Measurements from ENCODE around the gene DMRT2. TPM values are rescaled to one million over a fixed set of nuclear protein-coding genes. Genes with fewer than 3 reads are reported as not detected.
A peak's percentile ranks its signal among the peaks of the same experiment; 100 is the strongest.

The DMRT2 gene
- total RNA-seq = 1 to 10 TPM in 1 of 4 donors, under 1 TPM in 2, not detected in 1; 0.58 to 1.6 (median 0.62) TPM

GRCh38 chr9:1050125-1050895 is at the start of gene DMRT2:
DMRT2 (plus strand) TSS chr9:1050357; CDS start chr9:1051614, 1,257 bp downstream.
- Histone ChIP-seq H3K4me3 (peak within 1 kb of the TSS in 1 of 2 donors; percentile 31), H3K36me3 (no peaks in the 10 kb centered on the region), H3K4me1 (peaks cover 0 to 79% (median 33%) of the 10 kb centered on the region in 3 donors), H3K9me3 (no peaks in the 10 kb centered on the region), H3K27me3 (peaks cover 100% of the 10 kb centered on the region), H3K27ac (peak within 1 kb of the TSS in 1 of 4 donors; percentile 35)
- WGBS, 2 donors (ENCODE audit: low coverage in 1 of 2) = 0% methylated on average over 3 of the region's 48 CpGs; no CpG with 5 or more reads in 1 of the 2 donors
- TF ChIP-seq EP300 (IDR thresholded peaks at IDR 0.05) (no peak), POLR2A (IDR thresholded peaks at IDR 0.05) (no peak), POLR2AphosphoS5 (IDR thresholded peaks at IDR 0.05) (no peak), CTCF (IDR thresholded peaks at IDR 0.05) (no peak)
- ATAC-seq = peak; percentile 90

- H3K4me1 ChIP-seq = peaks cover 0 to 13% (median 0%) of the 10 kb centered on the region in 3 donors
- no peak overlapping the region for H3K27ac ChIP-seq
- H3K36me3 ChIP-seq = no peaks in the 10 kb centered on the region
- H3K27me3 ChIP-seq = peaks cover 33% of the 10 kb centered on the region
- H3K4me3 ChIP-seq = no peak overlapping the region
- 80 to 90% methylated on average over 2 to 4 of the region's 4 CpGs for WGBS, 2 donors (ENCODE audit: low coverage in 1 of 2)
- peaks cover 0 to 4% (median 0%) of the 10 kb centered on the region in 3 donors for H3K9me3 ChIP-seq
- TF ChIP-seq EP300 (IDR thresholded peaks at IDR 0.05) = no peak
- TF ChIP-seq CTCF (IDR thresholded peaks at IDR 0.05) = no peak
- TF ChIP-seq POLR2AphosphoS5 (IDR thresholded peaks at IDR 0.05) = no peak
- no peak for TF ChIP-seq POLR2A (IDR thresholded peaks at IDR 0.05)
- no peak for ATAC-seq
Measured at GRCh38 chr9:1001838-1002237, 48.3 kb upstream of the DMRT2 start.

DNA sequence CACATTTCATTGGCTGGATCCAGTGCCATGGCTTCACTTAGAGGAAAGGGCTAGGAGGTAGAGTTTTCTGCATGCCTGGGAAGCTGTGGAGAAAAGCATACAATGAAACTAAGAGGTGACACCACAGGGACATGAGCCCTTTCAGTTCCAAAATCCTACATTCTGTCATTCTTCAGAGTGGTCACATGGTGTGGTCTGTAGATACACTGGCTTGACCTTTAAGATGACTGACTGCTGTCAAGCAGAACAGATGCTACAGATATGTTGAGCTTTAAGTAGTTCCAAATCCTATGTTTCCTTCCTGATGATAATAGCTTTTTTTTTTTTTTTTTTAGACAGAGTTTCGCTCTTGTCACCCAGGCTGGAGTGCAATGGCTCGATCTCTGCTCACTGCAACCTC is 47.5 kb upstream of the DMRT2 start:
- TF ChIP-seq POLR2AphosphoS5 (IDR thresholded peaks at IDR 0.05) = no peak
- no peak for TF ChIP-seq EP300 (IDR thresholded peaks at IDR 0.05)
- TF ChIP-seq POLR2A (IDR thresholded peaks at IDR 0.05) = no peak
- TF ChIP-seq CTCF (IDR thresholded peaks at IDR 0.05) = no peak
- Histone ChIP-seq H3K4me3 (no peak overlapping the region), H3K4me1 (peaks cover 0 to 13% (median 0%) of the 10 kb centered on the region in 3 donors), H3K9me3 (peaks cover 0 to 4% (median 0%) of the 10 kb centered on the region in 3 donors), H3K27me3 (peaks cover 41% of the 10 kb centered on the region), H3K36me3 (no peaks in the 10 kb centered on the region), H3K27ac (no peak overlapping the region)
- ATAC-seq = no peak
- WGBS, 2 donors (ENCODE audit: low coverage in 1 of 2) = 70% methylated on average over 2 of the region's 2 CpGs; no CpG with 5 or more reads in 1 of the 2 donors

GRCh38 chr9:1005043-1005667 is 45.0 kb upstream of the DMRT2 start:
- H3K9me3 ChIP-seq = no peaks in the 10 kb centered on the region
- TF ChIP-seq POLR2AphosphoS5 (IDR thresholded peaks at IDR 0.05) (no peak), CTCF (IDR thresholded peaks at IDR 0.05) (peak in 2 of 4 experiments; percentile 16 to 42)
- H3K4me1 ChIP-seq = no peaks in the 10 kb centered on the region
- 58 to 66% methylated on average over 6 to 7 of the region's 10 CpGs for WGBS, 2 donors (ENCODE audit: low coverage in 1 of 2)
- no peak for ATAC-seq
- no peaks in the 10 kb centered on the region for H3K36me3 ChIP-seq
- H3K27me3 ChIP-seq = peaks cover 64% of the 10 kb centered on the region
- no peak overlapping the region for H3K27ac ChIP-seq
- no peak overlapping the region for H3K4me3 ChIP-seq
